ENCODE measurements around the gene IL2.

IL2 gene

GRCh38 chr4:122458625-122459024 lies 2.1 kb upstream of the IL2 start:
- in situ Hi-C loops (cut with MboI; ENCODE audit: low pct_unique_long_range_greater_than_20kb, low sequenced_read_pairs, unreplicated experiment): no loop called here
- TF ChIP-seq CTCF (IDR thresholded peaks at IDR 0.05; ENCODE audit: extremely low read depth, insufficient read depth, missing control alignments): no peak
- DNase-seq (ENCODE audit: low spot score): peak; percentile 18

GRCh38 chr4:122453384-122453995 lies 3.0 kb downstream of the IL2 start:
- TF ChIP-seq CTCF (IDR thresholded peaks at IDR 0.05; ENCODE audit: extremely low read depth, insufficient read depth, missing control alignments): no peak
- in situ Hi-C loops (cut with MboI; ENCODE audit: low pct_unique_long_range_greater_than_20kb, low sequenced_read_pairs, unreplicated experiment): no loop called here
- no peak for DNase-seq (ENCODE audit: low spot score)

GRCh38 chr4:122450847-122451246 lies 5.7 kb downstream of the IL2 start:
- in situ Hi-C loops (cut with MboI; ENCODE audit: low pct_unique_long_range_greater_than_20kb, low sequenced_read_pairs, unreplicated experiment): no loop called here
- DNase-seq (ENCODE audit: low spot score): no peak
- peak; percentile 22 for TF ChIP-seq CTCF (IDR thresholded peaks at IDR 0.05; ENCODE audit: extremely low read depth, insufficient read depth, missing control alignments)

- DNase-seq (ENCODE audit: low spot score): no peak
- in situ Hi-C loops (cut with MboI; ENCODE audit: low pct_unique_long_range_greater_than_20kb, low sequenced_read_pairs, unreplicated experiment): no loop called here
- TF ChIP-seq CTCF (IDR thresholded peaks at IDR 0.05; ENCODE audit: extremely low read depth, insufficient read depth, missing control alignments): no peak
These were observed 22.2 kb downstream of the IL2 start for GRCh38 chr4:122434285-122434684.

GRCh38 chr4:122431351-122431750 lies 25.2 kb downstream of the IL2 start:
- no peak for DNase-seq (ENCODE audit: low spot score)
- TF ChIP-seq CTCF (IDR thresholded peaks at IDR 0.05; ENCODE audit: extremely low read depth, insufficient read depth, missing control alignments): no peak
- in situ Hi-C loops (cut with MboI; ENCODE audit: low pct_unique_long_range_greater_than_20kb, low sequenced_read_pairs, unreplicated experiment): no loop called here

GRCh38 chr4:122423246-122423645 lies 33.3 kb downstream of the IL2 start:
- in situ Hi-C loops (cut with MboI; ENCODE audit: low pct_unique_long_range_greater_than_20kb, low sequenced_read_pairs, unreplicated experiment): no loop called here
- DNase-seq (ENCODE audit: low spot score): no peak
- TF ChIP-seq CTCF (IDR thresholded peaks at IDR 0.05; ENCODE audit: extremely low read depth, insufficient read depth, missing control alignments): no peak

Data from GM13977 (cell line).